ENCODE measurements around the gene PRR18.

The PRR18 gene

DNA sequence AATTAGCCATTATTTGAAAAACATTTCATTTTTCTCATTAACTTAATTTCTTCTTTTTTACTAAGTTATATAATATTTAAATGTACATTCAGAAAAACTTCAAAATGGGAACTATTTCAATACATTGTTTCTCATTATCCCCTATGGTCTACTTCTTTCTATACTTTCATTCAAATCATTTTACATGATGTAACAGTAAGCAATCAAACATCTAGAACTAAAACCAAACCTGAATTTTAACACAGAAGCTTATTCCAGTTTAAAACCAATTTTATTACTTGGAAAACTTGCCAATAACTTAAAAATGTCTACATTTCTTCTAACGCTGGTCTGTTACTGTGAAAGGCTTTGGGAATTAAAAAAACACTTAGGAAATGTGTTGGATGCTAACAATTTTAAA is 4.6 kb upstream of the PRR18 start:
- Histone ChIP-seq H3K27ac (ENCODE audit: low read depth, low read length) (no peak overlapping the region), H3K4me1 (ENCODE audit: control insufficient read depth in 1 of 2, insufficient read depth in 2 of 2, low read length in 2 of 2) (peaks cover 4 to 6% of the 10 kb centered on the region in 2 experiments), H3K18ac (ENCODE audit: low read length) (no peak overlapping the region), H2BK5ac (ENCODE audit: low read depth, low read length, poor library complexity) (no peak overlapping the region), H3K27me3 (ENCODE audit: insufficient read depth, low read length) (peaks cover 20% of the 10 kb centered on the region), H3K9me3 (ENCODE audit: insufficient read depth, low read depth, low read length) (peaks cover 2% of the 10 kb centered on the region), H3K36me3 (ENCODE audit: control insufficient read depth in 1 of 2, insufficient read depth in 2 of 2, low read length in 2 of 2) (no peaks in the 10 kb centered on the region), H2BK120ac (ENCODE audit: insufficient read depth, low read length, poor library complexity) (no peak overlapping the region), H2AFZ (ENCODE audit: insufficient read depth, low read length, poor library complexity) (no peak overlapping the region), H2BK12ac (ENCODE audit: low read length) (no peak overlapping the region), H3K4me3 (ENCODE audit: low read depth, low read length) (no peak overlapping the region), H3K14ac (ENCODE audit: low read length) (no peak overlapping the region), H4K8ac (ENCODE audit: low read depth, low read length) (no peak overlapping the region), H3K9ac (ENCODE audit: low read length) (no peak overlapping the region), H4K91ac (ENCODE audit: low read depth, low read length) (no peak overlapping the region), H3K79me2 (ENCODE audit: control insufficient read depth, insufficient read depth, low read length, poor library complexity) (no peaks in the 10 kb centered on the region), H3K79me1 (ENCODE audit: low read length) (no peaks in the 10 kb centered on the region), H4K12ac (ENCODE audit: low read depth, low read length) (no peak overlapping the region), H3K23ac (ENCODE audit: low read length) (no peak overlapping the region), H3K4ac (ENCODE audit: low read depth, low read length) (no peak overlapping the region), H3K4me2 (ENCODE audit: low read length) (no peak overlapping the region), H2AK5ac (ENCODE audit: low read length) (no peak overlapping the region)
- no peak for DNase-seq
- WGBS (ENCODE audit: extremely low coverage, insufficient coverage, insufficient read length): no CpG with 5 or more reads among the region's 1 CpG

DNA sequence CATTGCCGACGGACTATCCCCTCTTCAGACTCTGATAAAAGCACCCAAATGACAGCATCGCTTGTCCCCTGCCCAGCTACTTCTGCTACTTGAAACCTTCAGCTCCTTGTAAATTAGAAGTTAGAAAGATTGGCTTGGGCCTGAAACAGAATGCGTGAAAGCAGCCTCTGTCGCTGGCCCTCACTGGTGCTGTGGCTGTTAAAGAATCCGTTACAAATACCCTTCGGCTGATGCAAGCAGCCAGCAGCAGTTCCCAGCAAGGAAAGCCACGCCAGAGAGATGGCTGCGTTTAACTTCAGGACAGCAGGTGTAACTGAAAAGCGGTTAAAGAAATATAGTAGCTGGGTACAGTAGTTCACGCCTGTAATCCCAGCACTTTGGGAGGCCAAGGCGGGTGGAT is 2.4 kb upstream of the PRR18 start:
- no CpG with 5 or more reads among the region's 12 CpGs for WGBS (ENCODE audit: extremely low coverage, insufficient coverage, insufficient read length)

DNA sequence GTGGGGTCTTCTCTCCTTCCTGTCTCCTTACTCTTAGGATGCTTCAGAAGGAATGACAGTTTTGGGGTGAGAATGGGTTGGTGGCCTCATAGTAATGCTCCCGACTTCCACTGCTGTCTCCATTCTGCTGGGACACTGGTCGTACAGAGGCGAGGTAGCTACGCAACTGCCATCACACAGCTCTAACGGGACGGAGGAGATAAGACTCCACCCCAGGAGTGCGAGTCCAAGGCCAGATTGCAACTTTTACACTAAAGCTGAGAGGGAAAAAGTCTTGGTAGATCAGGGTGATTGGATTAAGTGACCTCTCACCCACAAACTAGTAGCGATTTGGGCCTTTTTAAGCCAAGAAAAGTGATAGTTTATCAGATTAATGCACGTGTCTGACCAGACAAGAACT is 1.8 kb upstream of the PRR18 start:
- no peak overlapping the region for H3K4ac ChIP-seq (ENCODE audit: low read depth, low read length)
- no peak for DNase-seq
- no peak overlapping the region for H3K4me3 ChIP-seq (ENCODE audit: low read depth, low read length)
- no peak overlapping the region for H2BK12ac ChIP-seq (ENCODE audit: low read length)
- H3K14ac ChIP-seq (ENCODE audit: low read length): no peak overlapping the region
- H3K4me2 ChIP-seq (ENCODE audit: low read length): no peak overlapping the region
- no peak overlapping the region for H2AK5ac ChIP-seq (ENCODE audit: low read length)
- no peak overlapping the region for H2BK120ac ChIP-seq (ENCODE audit: insufficient read depth, low read length, poor library complexity)
- H3K23ac ChIP-seq (ENCODE audit: low read length): no peak overlapping the region
- no peak overlapping the region for H2AFZ ChIP-seq (ENCODE audit: insufficient read depth, low read length, poor library complexity)
- H3K27me3 ChIP-seq (ENCODE audit: insufficient read depth, low read length): peaks cover 40% of the 10 kb centered on the region
- H4K91ac ChIP-seq (ENCODE audit: low read depth, low read length): no peak overlapping the region
- H3K18ac ChIP-seq (ENCODE audit: low read length): no peak overlapping the region
- H3K9ac ChIP-seq (ENCODE audit: low read length): no peak overlapping the region
- H4K8ac ChIP-seq (ENCODE audit: low read depth, low read length): no peak overlapping the region
- no peaks in the 10 kb centered on the region for H3K79me2 ChIP-seq (ENCODE audit: control insufficient read depth, insufficient read depth, low read length, poor library complexity)
- H3K27ac ChIP-seq (ENCODE audit: low read depth, low read length): no peak overlapping the region
- peaks cover 5% of the 10 kb centered on the region for H3K9me3 ChIP-seq (ENCODE audit: insufficient read depth, low read depth, low read length)
- WGBS (ENCODE audit: extremely low coverage, insufficient coverage, insufficient read length): no CpG with 5 or more reads among the region's 9 CpGs
- H3K4me1 ChIP-seq (ENCODE audit: control insufficient read depth in 1 of 2, insufficient read depth in 2 of 2, low read length in 2 of 2): peaks cover 12% of the 10 kb centered on the region in 2 experiments
- no peak overlapping the region for H4K12ac ChIP-seq (ENCODE audit: low read depth, low read length)
- no peaks in the 10 kb centered on the region for H3K79me1 ChIP-seq (ENCODE audit: low read length)
- no peaks in the 10 kb centered on the region for H3K36me3 ChIP-seq (ENCODE audit: control insufficient read depth in 1 of 2, insufficient read depth in 2 of 2, low read length in 2 of 2)
- H2BK5ac ChIP-seq (ENCODE audit: low read depth, low read length, poor library complexity): no peak overlapping the region

More for the DNA sequence above, 2.4 kb upstream of the PRR18 start:
- Histone ChIP-seq H3K4ac (ENCODE audit: low read depth, low read length) (no peak overlapping the region), H3K27ac (ENCODE audit: low read depth, low read length) (no peak overlapping the region), H2BK120ac (ENCODE audit: insufficient read depth, low read length, poor library complexity) (no peak overlapping the region), H3K9me3 (ENCODE audit: insufficient read depth, low read depth, low read length) (peaks cover 5% of the 10 kb centered on the region), H4K91ac (ENCODE audit: low read depth, low read length) (no peak overlapping the region), H3K27me3 (ENCODE audit: insufficient read depth, low read length) (peaks cover 38% of the 10 kb centered on the region), H3K9ac (ENCODE audit: low read length) (no peak overlapping the region), H3K4me3 (ENCODE audit: low read depth, low read length) (no peak overlapping the region), H2BK12ac (ENCODE audit: low read length) (no peak overlapping the region), H3K14ac (ENCODE audit: low read length) (no peak overlapping the region), H3K18ac (ENCODE audit: low read length) (no peak overlapping the region), H2AK5ac (ENCODE audit: low read length) (no peak overlapping the region), H2BK5ac (ENCODE audit: low read depth, low read length, poor library complexity) (no peak overlapping the region), H3K4me2 (ENCODE audit: low read length) (no peak overlapping the region), H3K79me2 (ENCODE audit: control insufficient read depth, insufficient read depth, low read length, poor library complexity) (no peaks in the 10 kb centered on the region), H2AFZ (ENCODE audit: insufficient read depth, low read length, poor library complexity) (no peak overlapping the region), H4K12ac (ENCODE audit: low read depth, low read length) (no peak overlapping the region), H3K4me1 (ENCODE audit: control insufficient read depth in 1 of 2, insufficient read depth in 2 of 2, low read length in 2 of 2) (peaks cover 12% of the 10 kb centered on the region in 2 experiments), H3K79me1 (ENCODE audit: low read length) (no peaks in the 10 kb centered on the region), H3K23ac (ENCODE audit: low read length) (no peak overlapping the region), H3K36me3 (ENCODE audit: control insufficient read depth in 1 of 2, insufficient read depth in 2 of 2, low read length in 2 of 2) (no peaks in the 10 kb centered on the region), H4K8ac (ENCODE audit: low read depth, low read length) (no peak overlapping the region)
- peak in 1 of 2 donors; percentile 42 for DNase-seq

DNA sequence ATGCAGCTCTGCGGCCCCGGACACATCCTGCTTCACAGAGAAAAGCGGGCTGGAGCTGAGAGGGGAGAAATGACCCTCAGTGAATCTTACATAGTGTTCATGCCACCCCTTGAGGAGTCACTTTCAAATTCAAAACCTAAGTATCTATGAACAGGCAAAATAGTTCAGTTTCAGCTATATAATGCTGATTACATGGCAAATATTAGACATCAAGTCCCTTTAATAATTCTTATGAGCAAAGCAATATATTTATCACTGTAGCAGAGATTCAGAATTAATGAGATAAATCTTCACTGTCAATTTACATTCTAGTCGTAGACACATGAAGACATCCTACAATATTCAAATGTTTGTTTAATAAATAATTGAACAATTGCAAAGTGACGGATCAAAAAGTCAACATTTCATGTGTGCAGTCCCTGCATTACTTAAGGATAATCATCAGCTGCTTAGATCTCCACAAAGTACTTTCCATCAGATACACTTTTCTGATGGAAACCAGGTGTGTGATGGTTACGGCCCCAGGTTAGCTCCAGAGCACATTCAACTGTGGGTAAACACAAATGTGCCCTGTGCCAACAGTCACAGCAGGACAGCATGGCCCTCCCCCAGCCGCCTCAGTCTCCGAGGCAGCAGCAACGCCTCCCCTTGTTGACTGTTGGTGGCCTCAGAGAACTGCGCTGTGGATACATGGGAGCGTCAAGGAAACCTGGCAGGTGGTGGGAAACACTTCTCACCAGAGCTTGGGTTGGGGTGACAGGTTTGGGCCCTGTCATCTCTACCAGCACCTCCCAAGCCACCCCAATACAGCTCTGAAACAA is 787 bp upstream of the PRR18 start:
- Histone ChIP-seq H4K12ac (ENCODE audit: low read depth, low read length) (no peak overlapping the region), H3K4me1 (ENCODE audit: control insufficient read depth in 1 of 2, insufficient read depth in 2 of 2, low read length in 2 of 2) (peaks cover 12% of the 10 kb centered on the region in 2 experiments), H3K14ac (ENCODE audit: low read length) (no peak overlapping the region), H3K9ac (ENCODE audit: low read length) (no peak overlapping the region), H3K23ac (ENCODE audit: low read length) (no peak overlapping the region), H3K9me3 (ENCODE audit: insufficient read depth, low read depth, low read length) (peaks cover 5% of the 10 kb centered on the region), H3K79me1 (ENCODE audit: low read length) (no peaks in the 10 kb centered on the region), H3K36me3 (ENCODE audit: control insufficient read depth in 1 of 2, insufficient read depth in 2 of 2, low read length in 2 of 2) (no peaks in the 10 kb centered on the region), H2AK5ac (ENCODE audit: low read length) (no peak overlapping the region), H4K8ac (ENCODE audit: low read depth, low read length) (no peak overlapping the region), H3K18ac (ENCODE audit: low read length) (no peak overlapping the region), H4K91ac (ENCODE audit: low read depth, low read length) (no peak overlapping the region), H2BK120ac (ENCODE audit: insufficient read depth, low read length, poor library complexity) (no peak overlapping the region), H2BK12ac (ENCODE audit: low read length) (no peak overlapping the region), H3K27ac (ENCODE audit: low read depth, low read length) (no peak overlapping the region), H3K4ac (ENCODE audit: low read depth, low read length) (no peak overlapping the region), H3K4me2 (ENCODE audit: low read length) (peak overlapping the region; percentile 85), H3K79me2 (ENCODE audit: control insufficient read depth, insufficient read depth, low read length, poor library complexity) (no peaks in the 10 kb centered on the region), H3K4me3 (ENCODE audit: low read depth, low read length) (no peak overlapping the region), H2BK5ac (ENCODE audit: low read depth, low read length, poor library complexity) (no peak overlapping the region), H2AFZ (ENCODE audit: insufficient read depth, low read length, poor library complexity) (no peak overlapping the region), H3K27me3 (ENCODE audit: insufficient read depth, low read length) (peaks cover 40% of the 10 kb centered on the region)
- DNase-seq: no peak
- WGBS (ENCODE audit: extremely low coverage, insufficient coverage, insufficient read length): no CpG with 5 or more reads among the region's 11 CpGs

Data from trophoblast cell (in vitro differentiated cells and primary cell).